H1 (cell line): ENCODE results near the gene DUOXA1. TPM values are rescaled to one million over a fixed set of nuclear protein-coding genes. Genes with fewer than 3 reads are reported as not detected.

Source experiments
- CTCF ChIA-PET: fragments of 300-600 bp; sonication (Branson Sonifier 250); formaldehyde crosslinking; loops from one replicate; lab custom pipeline; 2021; ENCODE audit not compliant: partially characterized antibody; lab: Charles Lee
- POLR2A ChIA-PET: fragments of 300-600 bp; sonication (Branson Sonifier 250); formaldehyde crosslinking; loops from one replicate; lab custom pipeline; 2021; ENCODE audit warnings: inconsistent platforms; ENCODE audit not compliant: partially characterized antibody; lab: Charles Lee
- DNase-seq, 2 experiments: peaks; one replicate each; pipeline versions ENCODE4 v3.0.0 to v3.0.0-alpha.2; 2010 to 2022; ENCODE audit warnings: low spot score in 2 of 2, low read depth in 1 of 2, mixed read lengths in 1 of 2
- FAIRE-seq: peaks from 2 replicates; lab custom pipeline; 2011; peaks lifted over from hg19 to GRCh38; lab: Jason Lieb, UNC
- H2AFZ ChIP-seq: 2 replicates; pipeline ENCODE4 v1.8.1; 2012; ENCODE audit warnings: low read length, inconsistent platforms
- H2AK5ac ChIP-seq: 2 replicates; pipeline ENCODE4 v1.6.1; 2013; ENCODE audit warnings: low read depth, low read length
- H2BK120ac ChIP-seq: replicated peaks from 2 replicates; pipeline ENCODE3; 2013; ENCODE audit warnings: low read depth, low read length, inconsistent platforms
- H2BK12ac ChIP-seq: 2 replicates; pipeline ENCODE4 v1.6.1; 2013; ENCODE audit warnings: low read depth, low read length
- H2BK15ac ChIP-seq: 2 replicates; pipeline ENCODE4 v1.6.1; 2013; ENCODE audit warnings: low read length
- H2BK20ac ChIP-seq: 2 replicates; pipeline ENCODE4 v1.6.1; 2013; ENCODE audit warnings: low read length
- H2BK5ac ChIP-seq: 2 replicates; pipeline ENCODE4 v1.6.1; 2013; ENCODE audit warnings: low read depth, low read length
- H3K14ac ChIP-seq: 2 replicates; pipeline ENCODE4 v1.6.1; 2013; ENCODE audit warnings: inconsistent platforms; ENCODE audit not compliant: insufficient read length
- H3K18ac ChIP-seq: 2 replicates; pipeline ENCODE4 v1.6.1; 2013; ENCODE audit warnings: low read length; ENCODE audit errors: extremely low read depth
- H3K23ac ChIP-seq: 2 replicates; pipeline ENCODE4 v1.6.1; 2013; ENCODE audit warnings: inconsistent platforms; ENCODE audit not compliant: insufficient read length
- H3K23me2 ChIP-seq: 2 replicates; pipeline ENCODE4 v1.6.1; 2013; ENCODE audit warnings: low read depth, low read length
- H3K27ac ChIP-seq: 2 replicates; pipeline ENCODE4 v1.6.1; 2011; ENCODE audit warnings: low read depth, low read length, inconsistent platforms
- H3K27me3 ChIP-seq, 4 experiments: replicated peaks in 1 of 4; 1 replicate in 1 of 4; 2 replicates in 3 of 4; pipeline versions ENCODE4 v1.6.1 to v1.8.1; 2011 to 2013; ENCODE audit warnings: low read length in 3 of 4, mild to moderate bottlenecking in 3 of 4, inconsistent platforms in 2 of 4, mixed read lengths in 2 of 4, moderate library complexity in 1 of 4; ENCODE audit not compliant: control insufficient read depth in 3 of 4, insufficient read depth in 3 of 4; ENCODE audit errors: extremely low read depth in 1 of 4
- H3K36me3 ChIP-seq, 4 experiments: 2 replicates each; pipeline versions ENCODE4 v1.6.1 to v1.8.1; 2011 to 2013; ENCODE audit warnings: mild to moderate bottlenecking in 4 of 4, low read length in 3 of 4, moderate library complexity in 2 of 4, control low read depth in 1 of 4, inconsistent platforms in 1 of 4; ENCODE audit not compliant: insufficient read depth in 4 of 4, control insufficient read depth in 2 of 4
- H3K4ac ChIP-seq: replicated peaks from 2 replicates; pipeline ENCODE3; 2013; ENCODE audit warnings: low read length, low read depth, mixed read lengths, inconsistent platforms; ENCODE audit not compliant: insufficient read length
- H3K4me1 ChIP-seq, 4 experiments: replicated peaks in 1 of 4; 1 replicate in 1 of 4; 2 replicates in 3 of 4; pipeline versions ENCODE4 v1.6.1 to v1.8.1; 2011 to 2013; ENCODE audit warnings: low read length in 3 of 4, inconsistent platforms in 2 of 4, mixed read lengths in 1 of 4; ENCODE audit not compliant: insufficient read depth in 4 of 4, control insufficient read depth in 3 of 4
- H3K4me2 ChIP-seq, 2 experiments: 2 replicates each; pipeline versions ENCODE4 v1.6.1 to v1.8.1; 2011 to 2013; ENCODE audit warnings: low read depth in 2 of 2, low read length in 2 of 2, control low read depth in 1 of 2, inconsistent platforms in 1 of 2, mild to moderate bottlenecking in 1 of 2; ENCODE audit not compliant: insufficient read depth in 1 of 2
- H3K4me3 ChIP-seq, 4 experiments: fragments of 200-600, 300-600 bp in 1 of 4; sonication (generic), shearing (Covaris generic), sonication (Bioruptor Twin) in 1 of 4; 2 replicates each; pipeline versions ENCODE4 v1.5.1 to v1.8.1; 2011 to 2016; ENCODE audit warnings: low read length in 4 of 4, low read depth in 3 of 4, control low read depth in 2 of 4, inconsistent platforms in 2 of 4, mild to moderate bottlenecking in 2 of 4, mixed read lengths in 1 of 4, moderate library complexity in 1 of 4; ENCODE audit not compliant: insufficient read depth in 2 of 4; ENCODE audit errors: extremely low read depth in 1 of 4
- H3K56ac ChIP-seq: replicated peaks from 2 replicates; pipeline ENCODE3; 2013; ENCODE audit warnings: low read depth, mild to moderate bottlenecking, mixed read lengths, low read length, inconsistent platforms; ENCODE audit not compliant: insufficient read length
- H3K79me1 ChIP-seq: 2 replicates; pipeline ENCODE4 v1.6.1; 2013; ENCODE audit warnings: low read depth, low read length, control low read depth
- H3K79me2 ChIP-seq, 2 experiments: 2 replicates each; pipeline versions ENCODE4 v1.6.1 to v1.8.1; 2012 to 2013; ENCODE audit warnings: low read length in 2 of 2, mild to moderate bottlenecking in 2 of 2, inconsistent platforms in 1 of 2; ENCODE audit not compliant: insufficient read depth in 2 of 2, control insufficient read depth in 1 of 2
- H3K9ac ChIP-seq, 4 experiments: replicated peaks in 1 of 4; 1 replicate in 1 of 4; 2 replicates in 3 of 4; pipeline versions ENCODE4 v1.6.1 to v1.8.1; 2011 to 2013; ENCODE audit warnings: low read depth in 3 of 4, low read length in 3 of 4, control low read depth in 2 of 4, mild to moderate bottlenecking in 2 of 4, moderate library complexity in 2 of 4, inconsistent platforms in 1 of 4; ENCODE audit errors: extremely low read depth in 1 of 4
- H3K9me3 ChIP-seq, 2 experiments: 2 replicates each; pipeline versions ENCODE4 v1.6.1 to v1.8.1; 2012 to 2013; ENCODE audit warnings: mild to moderate bottlenecking in 2 of 2, moderate library complexity in 2 of 2, control low read depth in 1 of 2, inconsistent platforms in 1 of 2, low read depth in 1 of 2, low read length in 1 of 2, mixed read lengths in 1 of 2; ENCODE audit not compliant: insufficient read depth in 2 of 2
- H4K20me1 ChIP-seq, 2 experiments: replicated peaks in 1 of 2; 2 replicates each; pipeline versions ENCODE3 to v1.8.1; 2011 to 2013; ENCODE audit warnings: inconsistent platforms in 2 of 2, low read length in 2 of 2, mild to moderate bottlenecking in 1 of 2; ENCODE audit not compliant: insufficient read depth in 2 of 2, control insufficient read depth in 1 of 2
- H4K5ac ChIP-seq: 2 replicates; pipeline ENCODE4 v1.6.1; 2013; ENCODE audit warnings: low read length, low read depth, mixed read lengths, inconsistent platforms; ENCODE audit not compliant: insufficient read length
- H4K8ac ChIP-seq: 2 replicates; pipeline ENCODE4 v1.8.0; 2013; ENCODE audit warnings: mild to moderate bottlenecking, moderate library complexity, low read length, inconsistent platforms; ENCODE audit not compliant: insufficient read depth; ENCODE audit errors: extremely low read depth
- H4K91ac ChIP-seq: replicated peaks from 2 replicates; pipeline ENCODE3; 2013; ENCODE audit warnings: low read length, mixed read lengths, inconsistent platforms; ENCODE audit not compliant: insufficient read length
- CBX8 ChIP-seq: fragments of 300-800, 300-1000 bp; sonication (generic); IDR thresholded peaks from 2 replicates; pipeline ENCODE4 v1.7.1; 2016; ENCODE audit warnings: low read depth, low read length, borderline replicate concordance
- WGBS, 2 experiments: shearing (Covaris generic) in 1 of 2; methylation state at CpG; one replicate each; pipeline versions ENCODE4 v1.1.6 to v1.1.7; 2013 to 2015; ENCODE audit warnings: low lambda C conversion rate in 2 of 2, mixed read lengths in 2 of 2, inconsistent platforms in 1 of 2, low coverage in 1 of 2, missing lambda C conversion rate in 1 of 2; ENCODE audit not compliant: insufficient replicate concordance in 2 of 2, insufficient coverage in 1 of 2, insufficient read length in 1 of 2; ENCODE audit errors: extremely low coverage in 1 of 2, missing lambda C conversion rate in 1 of 2; 5-methylcytosine and 5-hydroxymethylcytosine counted together
- polyA plus RNA-seq, 7 experiments: library from polyadenylated mRNA; depleted of rRNA in 3 of 7; stranded (reverse) in 5 of 7; unstranded in 2 of 7; fragments of >200 nt in 5 of 7; fragments of 200-250 nt in 2 of 7; gene quantifications; 1 replicate in 5 of 7; 2 replicates in 1 of 7; 4 replicates in 1 of 7; pipeline versions ENCODE4 v1.2.1 to v1.2.3, GENCODE V29; 2011 to 2013; ENCODE audit warnings: missing spikeins in 2 of 7, mixed read lengths in 2 of 7
- total RNA-seq: library from RNA; stranded (reverse); fragmentation: NEBNext Ultra II Directional; extraction: Animal tissue kit (Norgen Biotek cat#: 25700); gene quantifications from 2 replicates; pipeline ENCODE4 v1.2.1, GENCODE V29; 2021
- TF ChIP-seq, protein P1 (sequence below), 3 experiments: IDR thresholded peaks; 1 replicate in 2 of 3; 2 replicates in 1 of 3; pipeline versions ENCODE4 v1.5.1 to v1.6.1; 2011; ENCODE audit warnings: low read length in 3 of 3, mild to moderate bottlenecking in 3 of 3, inconsistent platforms in 2 of 3, low read depth in 1 of 3, moderate library complexity in 1 of 3; ENCODE audit not compliant: insufficient read depth in 1 of 3; ENCODE audit errors: control extremely low read depth in 1 of 3

DUOXA1 gene
- total and polyA plus RNA-seq, 2 of the 8 experiments (the other 6 are each of a cell fraction or from before 2014, with no cell fraction given), result 0.18 TPM; not detected in 1

DNA sequence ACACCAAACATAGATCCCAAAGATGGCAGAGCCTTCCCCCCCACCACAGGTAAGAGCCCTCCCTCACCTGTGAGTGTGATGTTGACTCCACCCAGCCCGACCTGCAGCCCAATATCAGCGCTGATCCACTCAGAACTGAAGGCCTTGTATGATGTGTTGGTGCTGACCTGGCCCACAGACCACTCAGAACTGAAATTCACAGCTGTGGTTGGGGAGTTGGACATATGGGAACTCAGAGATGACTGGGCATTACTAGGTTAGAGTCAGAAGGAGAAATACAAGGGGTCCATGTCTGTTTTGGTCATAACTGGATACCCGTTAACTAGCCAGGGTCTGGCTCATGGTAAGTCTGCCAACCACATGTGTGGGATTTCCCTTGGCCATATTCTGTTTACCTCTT is 8.7 kb downstream of the DUOXA1 start:
- peaks cover 24 to 48% (median 36%) of the 10 kb centered on the region in 4 experiments for H3K27me3 ChIP-seq
- no peak overlapping the region for H3K9ac ChIP-seq
- H2BK5ac ChIP-seq, result no peak overlapping the region
- H3K56ac ChIP-seq, result no peak overlapping the region
- no peak overlapping the region for H3K23ac ChIP-seq
- no peak overlapping the region; the same call in 1 of the 2 replicates for H2BK12ac ChIP-seq
- H2BK120ac ChIP-seq, result no peak overlapping the region
- H2BK20ac ChIP-seq, result no peak overlapping the region
- FAIRE-seq (no peak), DNase-seq (no peak)
- H3K36me3 ChIP-seq, result peaks cover 0 to 4% (median 0%) of the 10 kb centered on the region in 4 experiments; a peak in 1 of 8 replicates
- no peak overlapping the region for H4K91ac ChIP-seq
- peaks cover 0 to 8% (median 7%) of the 10 kb centered on the region in 4 experiments; a peak in 6 of 7 replicates for H3K4me1 ChIP-seq
- H3K9me3 ChIP-seq, result no peaks in the 10 kb centered on the region; a peak in 1 of 4 replicates
- no peak overlapping the region for H2AK5ac ChIP-seq
- no peaks in the 10 kb centered on the region for H3K79me1 ChIP-seq
- no peaks in the 10 kb centered on the region for H3K79me2 ChIP-seq
- TF ChIP-seq, protein P1, sequence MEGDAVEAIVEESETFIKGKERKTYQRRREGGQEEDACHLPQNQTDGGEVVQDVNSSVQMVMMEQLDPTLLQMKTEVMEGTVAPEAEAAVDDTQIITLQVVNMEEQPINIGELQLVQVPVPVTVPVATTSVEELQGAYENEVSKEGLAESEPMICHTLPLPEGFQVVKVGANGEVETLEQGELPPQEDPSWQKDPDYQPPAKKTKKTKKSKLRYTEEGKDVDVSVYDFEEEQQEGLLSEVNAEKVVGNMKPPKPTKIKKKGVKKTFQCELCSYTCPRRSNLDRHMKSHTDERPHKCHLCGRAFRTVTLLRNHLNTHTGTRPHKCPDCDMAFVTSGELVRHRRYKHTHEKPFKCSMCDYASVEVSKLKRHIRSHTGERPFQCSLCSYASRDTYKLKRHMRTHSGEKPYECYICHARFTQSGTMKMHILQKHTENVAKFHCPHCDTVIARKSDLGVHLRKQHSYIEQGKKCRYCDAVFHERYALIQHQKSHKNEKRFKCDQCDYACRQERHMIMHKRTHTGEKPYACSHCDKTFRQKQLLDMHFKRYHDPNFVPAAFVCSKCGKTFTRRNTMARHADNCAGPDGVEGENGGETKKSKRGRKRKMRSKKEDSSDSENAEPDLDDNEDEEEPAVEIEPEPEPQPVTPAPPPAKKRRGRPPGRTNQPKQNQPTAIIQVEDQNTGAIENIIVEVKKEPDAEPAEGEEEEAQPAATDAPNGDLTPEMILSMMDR (IDR thresholded peaks at IDR 0.05; ENCODE audit: control extremely low read depth in 1 of 3, insufficient read depth in 1 of 3, low read depth in 1 of 3, low read length in 3 of 3), result no peak
- no peak for TF ChIP-seq CBX8
- H3K18ac ChIP-seq, result no peak overlapping the region
- H3K4me2 ChIP-seq, result no peak overlapping the region
- ChIA-PET POLR2A (no interaction called here), CTCF (interaction anchor here (0.8 to 6.0 kb wide), 11 partner anchors 9 to 310 kb away, joined by 3 to 37 read pairs (median 4); partner anchors contain the start of genes DUOX1 and DUOXA1)
- H3K27ac ChIP-seq, result no peak overlapping the region
- no peaks in the 10 kb centered on the region for H3K23me2 ChIP-seq
- no peak overlapping the region for H2BK15ac ChIP-seq
- H3K4ac ChIP-seq, result no peak overlapping the region
- no peak overlapping the region for H2AFZ ChIP-seq
- peaks cover 3 to 8% of the 10 kb centered on the region in 2 experiments for H4K20me1 ChIP-seq
- H4K8ac ChIP-seq, result no peak overlapping the region
- no peak overlapping the region for H4K5ac ChIP-seq
- WGBS, 2 experiments, result 77% methylated on average over 3 of the region's 3 CpGs; no CpG with 5 or more reads in 1 of the 2 experiments
- no peak overlapping the region for H3K14ac ChIP-seq
- no peak overlapping the region for H3K4me3 ChIP-seq
